Heart left ventricle (tissue), 16 donors: ENCODE results near the gene TNFRSF14. TPM values are rescaled to one million over a fixed set of nuclear protein-coding genes. Genes with fewer than 3 reads are reported as not detected.

Source experiments
- ATAC-seq, 4 donors: fragments of 200-7000 bp; cut with Tn5 transposase; one replicate each; pipeline ENCODE4 v1.9.1; 2020 to 2022; ENCODE audit warnings: moderate library complexity in 4 of 4, mild to moderate bottlenecking in 3 of 4, moderate number of reproducible peaks in 1 of 4
- DNase-seq, 5 donors: peaks; one replicate each; pipeline ENCODE4 v3.0.0-alpha.2; 2020
- H3K27ac ChIP-seq, 12 donors: fragments of 200-600 bp; sonication (generic) in 4 of 12; one replicate each; pipeline versions ENCODE4 v1.5.0 to v1.8.0; 2016 to 2022; ENCODE audit warnings: mild to moderate bottlenecking in 2 of 12
- H3K27me3 ChIP-seq, 9 donors: fragments of 200-600 bp; sonication (generic) in 2 of 9; one replicate each; pipeline versions ENCODE4 v1.5.1 to v1.8.0; 2016 to 2022; ENCODE audit warnings: mild to moderate bottlenecking in 3 of 9
- H3K36me3 ChIP-seq, 9 donors: fragments of 200-600 bp; sonication (generic) in 2 of 9; one replicate each; pipeline versions ENCODE4 v1.5.0 to v1.8.0; 2018 to 2022; ENCODE audit warnings: mild to moderate bottlenecking in 2 of 9
- H3K4me1 ChIP-seq, 12 donors: fragments of 200-600 bp; sonication (generic) in 4 of 12; one replicate each; pipeline versions ENCODE4 v1.5.0 to v1.8.0; 2016 to 2022; ENCODE audit warnings: mild to moderate bottlenecking in 3 of 12
- H3K4me3 ChIP-seq, 12 donors: fragments of 200-600 bp; sonication (generic) in 4 of 12; one replicate each; pipeline versions ENCODE4 v1.5.0 to v1.8.0; 2017 to 2022; ENCODE audit warnings: mild to moderate bottlenecking in 9 of 12, moderate library complexity in 4 of 12
- H3K9me3 ChIP-seq, 12 donors: fragments of 200-600 bp; sonication (generic) in 4 of 12; one replicate each; pipeline versions ENCODE4 v1.5.0 to v1.8.0; 2016 to 2022; ENCODE audit warnings: mild to moderate bottlenecking in 1 of 12
- POLR2A ChIP-seq, 2 donors: fragments of 450-650 bp; IDR thresholded peaks; one replicate each; pipeline ENCODE4 v1.6.1; 2017; ENCODE audit warnings: antibody characterized with exemption in 2 of 2, mild to moderate bottlenecking in 2 of 2, moderate library complexity in 2 of 2
- WGBS, 4 donors: extraction: QIAGEN DNeasy Blood & Tissue Kit in 2 of 4; methylation state at CpG; one replicate each; pipeline versions ENCODE4 v1.1.5 to v1.1.7; 2013 to 2018; 5-methylcytosine and 5-hydroxymethylcytosine counted together
- intact Hi-C, 10 donors: fragments of 100-400 bp; cut with DNase I; formaldehyde crosslinking; loops; one replicate each; pipeline versions ENCODE4 v1.11.1 to v1.14.2; 2022
- polyA plus RNA-seq, 2 donors: library from polyadenylated mRNA; stranded (reverse); fragments of 200-250 nt; gene quantifications; one replicate each; pipeline ENCODE4 v1.2.3, GENCODE V29; 2013
- total RNA-seq, 9 donors: library from RNA; depleted of rRNA in 2 of 9; stranded (reverse); fragments of >200 nt in 2 of 9; fragmentation: NEBNext Ultra II Directional in 3 of 9; extraction: Animal tissue kit (Norgen Biotek cat#: 25700) in 3 of 9; gene quantifications; one replicate each; pipeline versions ENCODE4 v1.1.0 to v1.2.4, GENCODE V29; 2016 to 2023
- TF ChIP-seq, protein P1 (sequence below), 12 donors: fragments of 200-600 bp; sonication (generic) in 4 of 12; IDR thresholded peaks; one replicate each; pipeline versions ENCODE4 v1.5.0 to v1.8.0; 2018 to 2022; ENCODE audit warnings: antibody characterized with exemption in 12 of 12, mild to moderate bottlenecking in 5 of 12
- donor health status: ischemic (EF 13 %, LVEDD 7.1; RV severe dilation, severe dysfunction).
- donor health status: healthy with polysubstance abuse.
- donor health status: DM: no; HTN: yes; CAD: no.
- donor health status: DM: no; HTN: no; CAD: no.
- donor health status: ischemic (EF 25% LVEDD 6.9; RV normal size, moderate dysfunction).
- donor health status: ischemic (EF 25% LVEDD 5.7; RV mildly dilated, moderate dysfunction).
- donor health status: healthy.
- donor health status: DM: yes; HTN: yes; CAD: no.
- donor health status: ischemic (EF 35%, LVEDD 5.7; RV mildly dilated, moderate dysfunction).
- donor health status: nonischemic (EF 11% LVEDD 7.7; RV severe dilation, severe dysfunction).
- donor health status: DM: yes; HTN: yes; CAD: no.
- donor health status: PGD.
- donor health status: ischemic (EF 29% LVEDD 5.4; RV normal size, mild dysfunction).
- donor health status: nonischemic (EF 23%, LVEDD 6.1; RV moderate dilation, normal function).

The TNFRSF14 gene
- total and polyA plus RNA-seq, 11 donors = 7.8 to 70.8 (median 14.3) TPM

- Histone ChIP-seq H3K4me1 (peaks cover 29 to 76% (median 67%) of the 10 kb centered on the region in 12 donors), H3K9me3 (no peaks in the 10 kb centered on the region), H3K36me3 (no peaks in the 10 kb centered on the region), H3K27me3 (peaks cover 0 to 49% (median 0%) of the 10 kb centered on the region in 9 donors), H3K27ac (peak overlapping the region in 11 of 12 donors; percentile 44 to 92 (median 84)), H3K4me3 (peak overlapping the region in 5 of 12 donors; percentile 54 to 72 (median 65))
- intact Hi-C loops = loop anchor here in 8 of 10 donors (1.0 to 10.0 kb wide), 6 partner anchors 18 to 336 kb away; partner anchors contain the start of genes PEX10 (in 5 of the 8), FAAP20 (in 3 of the 8) and PRXL2B (in 1 of the 8)
- ATAC-seq (peak; percentile 65 to 77 (median 72)), DNase-seq (peak; percentile 75 to 91 (median 86))
- WGBS, 4 donors = 41 to 64% (median 44%) methylated on average over 5 to 12 of the region's 12 CpGs
- TF ChIP-seq POLR2A (IDR thresholded peaks at IDR 0.05) = no peak
- TF ChIP-seq, protein P1, sequence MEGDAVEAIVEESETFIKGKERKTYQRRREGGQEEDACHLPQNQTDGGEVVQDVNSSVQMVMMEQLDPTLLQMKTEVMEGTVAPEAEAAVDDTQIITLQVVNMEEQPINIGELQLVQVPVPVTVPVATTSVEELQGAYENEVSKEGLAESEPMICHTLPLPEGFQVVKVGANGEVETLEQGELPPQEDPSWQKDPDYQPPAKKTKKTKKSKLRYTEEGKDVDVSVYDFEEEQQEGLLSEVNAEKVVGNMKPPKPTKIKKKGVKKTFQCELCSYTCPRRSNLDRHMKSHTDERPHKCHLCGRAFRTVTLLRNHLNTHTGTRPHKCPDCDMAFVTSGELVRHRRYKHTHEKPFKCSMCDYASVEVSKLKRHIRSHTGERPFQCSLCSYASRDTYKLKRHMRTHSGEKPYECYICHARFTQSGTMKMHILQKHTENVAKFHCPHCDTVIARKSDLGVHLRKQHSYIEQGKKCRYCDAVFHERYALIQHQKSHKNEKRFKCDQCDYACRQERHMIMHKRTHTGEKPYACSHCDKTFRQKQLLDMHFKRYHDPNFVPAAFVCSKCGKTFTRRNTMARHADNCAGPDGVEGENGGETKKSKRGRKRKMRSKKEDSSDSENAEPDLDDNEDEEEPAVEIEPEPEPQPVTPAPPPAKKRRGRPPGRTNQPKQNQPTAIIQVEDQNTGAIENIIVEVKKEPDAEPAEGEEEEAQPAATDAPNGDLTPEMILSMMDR (IDR thresholded peaks at IDR 0.05) = peak in 1 of 12 donors; percentile 7
Measured at GRCh38 chr1:2528016-2528415, 28.2 kb upstream of the TNFRSF14 start.

DNA sequence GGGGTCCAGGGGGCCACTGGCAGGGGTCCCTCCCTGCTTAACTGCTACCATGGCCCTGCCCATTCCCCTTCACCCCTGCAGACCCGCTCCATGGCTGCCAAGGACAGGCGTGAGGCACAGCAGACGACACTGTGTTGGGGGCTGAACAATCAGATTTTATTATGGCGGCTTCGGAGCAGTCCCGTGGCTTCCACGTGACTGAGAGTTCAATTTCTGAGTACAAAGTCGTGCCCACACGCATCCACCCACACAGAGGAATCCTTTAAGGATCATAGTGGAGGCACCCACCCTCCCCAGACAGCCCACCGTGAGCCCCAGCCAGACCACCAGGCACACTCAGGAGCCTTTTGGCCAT, 27.6 kb upstream of the TNFRSF14 start:
- Histone ChIP-seq H3K4me1 (peaks cover 29 to 70% (median 61%) of the 10 kb centered on the region in 12 donors), H3K27me3 (peaks cover 0 to 50% (median 0%) of the 10 kb centered on the region in 9 donors), H3K4me3 (peak overlapping the region in 10 of 12 donors; percentile 34 to 72 (median 53)), H3K27ac (peak overlapping the region in 8 of 12 donors; percentile 63 to 92 (median 84)), H3K36me3 (no peaks in the 10 kb centered on the region), H3K9me3 (no peaks in the 10 kb centered on the region)
- DNase-seq (no peak), ATAC-seq (no peak)
- 57 to 72% (median 66%) methylated on average over 10 of the region's 10 CpGs for whole genome bisulfite sequencing, 4 donors
- intact Hi-C loops = loop anchor here in 8 of 10 donors (1.0 to 10.0 kb wide), 6 partner anchors 18 to 336 kb away; partner anchors contain the start of genes PEX10 (in 5 of the 8), FAAP20 (in 3 of the 8) and PRXL2B (in 1 of the 8)
- TF ChIP-seq, protein P1 (IDR thresholded peaks at IDR 0.05) = no peak
- TF ChIP-seq POLR2A (IDR thresholded peaks at IDR 0.05) = no peak

DNA sequence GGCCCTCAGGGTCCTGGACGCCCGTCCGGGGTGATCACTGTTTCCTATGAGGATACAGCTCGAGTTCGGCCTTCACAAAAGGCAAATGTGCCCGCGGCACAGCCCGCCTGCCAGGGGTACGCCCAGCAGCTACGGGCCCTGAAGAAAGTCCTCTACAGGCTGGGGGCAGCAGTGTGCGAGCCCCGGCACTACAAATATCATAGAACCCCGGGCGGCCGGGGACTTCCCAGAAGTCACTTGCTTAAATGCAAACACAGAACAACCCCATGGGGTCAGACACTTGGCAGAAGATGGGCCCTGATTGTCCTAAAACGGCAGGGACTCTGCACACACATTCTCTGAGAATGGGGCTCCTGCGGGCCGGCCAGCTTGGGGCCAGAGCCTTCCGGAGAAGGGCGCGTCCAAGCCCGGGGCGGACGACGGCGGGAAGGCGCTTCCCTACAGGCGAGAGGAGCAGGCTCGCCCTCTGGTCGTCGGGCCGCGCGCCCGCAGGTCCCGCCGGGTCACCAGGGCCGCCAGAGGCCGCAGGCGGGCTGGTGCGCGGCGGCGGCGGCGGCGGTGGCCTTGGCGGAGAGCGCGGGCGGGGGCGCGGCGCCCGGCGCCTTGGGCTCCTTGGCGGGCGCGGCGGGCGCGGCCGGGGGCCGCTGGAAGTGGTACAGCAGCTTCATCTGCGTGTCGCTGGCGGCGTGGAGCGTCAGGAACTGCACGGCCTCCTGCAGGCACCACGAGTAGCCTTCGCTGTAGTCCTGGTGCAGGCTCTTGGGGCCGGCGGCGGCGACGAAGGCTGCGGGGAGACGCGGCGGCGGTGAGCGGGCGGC, 27.0 kb upstream of the TNFRSF14 start:
- Histone ChIP-seq H3K27me3 (peaks cover 0 to 50% (median 0%) of the 10 kb centered on the region in 9 donors), H3K27ac (peak overlapping the region in 10 of 12 donors; percentile 35 to 92 (median 84)), H3K4me3 (peak overlapping the region in 11 of 12 donors; percentile 37 to 72 (median 52)), H3K4me1 (peaks cover 27 to 65% (median 57%) of the 10 kb centered on the region in 12 donors), H3K9me3 (no peaks in the 10 kb centered on the region), H3K36me3 (no peaks in the 10 kb centered on the region)
- WGBS, 4 donors = 6 to 24% (median 10%) methylated on average over 19 to 84 of the region's 84 CpGs
- TF ChIP-seq, protein P1 (IDR thresholded peaks at IDR 0.05) = peak in 5 of 12 donors; percentile 6 to 22 (median 15)
- TF ChIP-seq POLR2A (IDR thresholded peaks at IDR 0.05) = no peak
- ATAC-seq (no peak), DNase-seq (peak in 3 of 5 donors; percentile 44 to 80 (median 58))
- intact Hi-C loops = loop anchor here in 8 of 10 donors (1.0 to 10.0 kb wide), 6 partner anchors 17 to 337 kb away; partner anchors contain the start of genes PEX10 (in 5 of the 8), FAAP20 (in 3 of the 8) and PRXL2B (in 1 of the 8)
